ENCODE data around the gene CLIC6.

DNA sequence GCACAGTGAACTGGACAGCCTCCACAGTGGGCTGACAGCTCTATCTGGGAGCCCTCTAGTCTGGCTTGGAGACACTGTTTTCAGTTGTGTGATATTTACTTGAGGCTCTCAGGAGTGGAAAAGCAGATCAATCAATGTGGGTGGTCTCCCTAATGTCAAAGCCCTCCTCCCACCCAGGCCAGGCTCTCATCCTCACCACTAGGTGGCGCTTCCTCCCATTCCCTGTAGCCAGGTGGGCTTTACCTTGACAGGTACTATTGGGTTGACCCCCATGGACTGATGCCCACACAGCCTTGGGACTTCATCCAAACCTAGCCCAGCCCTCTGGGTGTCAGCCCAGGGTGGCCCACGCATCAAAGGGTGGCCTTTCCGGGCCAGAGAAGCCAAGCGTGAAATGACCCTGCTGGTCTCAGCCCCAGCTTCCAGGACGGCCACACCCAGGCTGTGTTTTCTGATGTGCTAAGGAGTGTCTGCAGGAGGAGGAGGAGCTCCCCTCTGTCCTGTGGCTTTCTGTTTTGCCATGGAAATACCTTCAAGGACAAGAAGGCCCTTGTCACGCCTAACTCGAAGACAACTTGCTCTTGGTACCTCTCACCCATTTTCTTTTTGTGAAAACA lies 54.0 kb downstream of the CLIC6 start:
- TF ChIP-seq, protein P1, sequence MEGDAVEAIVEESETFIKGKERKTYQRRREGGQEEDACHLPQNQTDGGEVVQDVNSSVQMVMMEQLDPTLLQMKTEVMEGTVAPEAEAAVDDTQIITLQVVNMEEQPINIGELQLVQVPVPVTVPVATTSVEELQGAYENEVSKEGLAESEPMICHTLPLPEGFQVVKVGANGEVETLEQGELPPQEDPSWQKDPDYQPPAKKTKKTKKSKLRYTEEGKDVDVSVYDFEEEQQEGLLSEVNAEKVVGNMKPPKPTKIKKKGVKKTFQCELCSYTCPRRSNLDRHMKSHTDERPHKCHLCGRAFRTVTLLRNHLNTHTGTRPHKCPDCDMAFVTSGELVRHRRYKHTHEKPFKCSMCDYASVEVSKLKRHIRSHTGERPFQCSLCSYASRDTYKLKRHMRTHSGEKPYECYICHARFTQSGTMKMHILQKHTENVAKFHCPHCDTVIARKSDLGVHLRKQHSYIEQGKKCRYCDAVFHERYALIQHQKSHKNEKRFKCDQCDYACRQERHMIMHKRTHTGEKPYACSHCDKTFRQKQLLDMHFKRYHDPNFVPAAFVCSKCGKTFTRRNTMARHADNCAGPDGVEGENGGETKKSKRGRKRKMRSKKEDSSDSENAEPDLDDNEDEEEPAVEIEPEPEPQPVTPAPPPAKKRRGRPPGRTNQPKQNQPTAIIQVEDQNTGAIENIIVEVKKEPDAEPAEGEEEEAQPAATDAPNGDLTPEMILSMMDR (IDR thresholded peaks at IDR 0.05; ENCODE audit: low read depth, low read length): peak; percentile 82
- TF ChIP-seq POLR2A (IDR thresholded peaks at IDR 0.05; ENCODE audit: extremely low read depth, insufficient read length): no peak
